Ramos (cell line): ENCODE data around the gene CCDC144A.
"Not testable (repeated sequence)": the region's sequence is repeated elsewhere in the genome, so short reads cannot be mapped to it uniquely, and the experiment has no call there.

Experiments used
- in situ Hi-C: fragments of 300-500 bp; cut with MboI; formaldehyde crosslinking; loops from one replicate; pipeline ENCODE4 v1.14.3; 2022; ENCODE audit warnings: low sequenced_read_pairs; ENCODE audit not compliant: unreplicated experiment

The CCDC144A gene

DNA sequence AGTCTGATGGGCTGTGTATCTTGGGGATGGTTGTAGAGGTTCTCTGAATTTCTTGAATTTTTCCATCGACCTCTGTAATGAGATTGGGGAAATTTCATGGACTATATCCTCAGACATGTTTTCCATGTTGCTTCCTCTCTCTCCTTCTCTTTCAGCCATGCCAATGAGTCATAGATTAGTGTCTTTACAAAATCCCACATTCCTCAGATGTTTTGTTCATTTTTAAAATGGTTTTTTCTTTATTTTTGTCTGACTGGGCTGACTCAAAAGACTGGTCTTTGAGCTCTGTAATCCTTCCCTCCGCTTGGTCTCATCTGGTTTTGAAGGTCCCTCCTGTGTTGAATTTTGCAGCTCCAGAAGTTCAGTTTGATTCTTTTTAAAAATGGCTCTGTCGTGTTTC, 60.5 kb downstream of the CCDC144A start:
- in situ Hi-C loops: not testable (repeated sequence)

DNA sequence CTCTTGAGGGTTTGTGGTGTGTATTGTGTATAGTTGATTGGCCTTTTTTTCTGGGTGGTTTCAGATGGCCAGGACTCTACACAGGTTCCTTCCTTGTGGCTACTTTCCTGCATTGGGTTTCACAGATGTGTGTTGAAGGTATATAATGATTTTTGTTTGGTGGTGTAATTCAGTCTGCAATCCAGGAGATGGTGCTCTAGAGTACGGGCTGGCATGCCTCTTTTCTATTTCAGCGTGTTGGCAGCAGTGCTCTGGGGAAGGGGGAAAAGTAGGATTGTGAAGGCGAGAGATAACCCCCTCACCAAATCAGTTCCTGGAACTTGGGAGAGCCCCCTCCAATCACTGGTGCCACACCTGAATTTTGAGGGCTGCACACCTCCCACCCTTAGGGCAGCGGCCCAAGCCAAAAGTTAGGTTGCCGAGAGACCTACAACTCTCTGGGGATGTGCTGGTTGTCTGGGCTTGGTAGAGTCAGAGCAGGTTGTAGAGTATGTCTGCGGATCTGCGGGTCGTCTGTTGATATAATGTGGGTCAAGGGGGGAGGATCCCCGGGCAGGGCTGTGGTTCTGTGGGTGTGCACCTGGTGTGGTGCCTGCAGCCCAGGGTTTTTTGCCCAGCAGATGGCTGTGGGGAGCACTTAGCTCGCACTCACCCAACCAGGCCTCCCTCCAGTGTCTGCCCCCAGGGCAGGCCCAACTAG, 61.3 kb downstream of the CCDC144A start:
- in situ Hi-C loops: not testable (repeated sequence)

DNA sequence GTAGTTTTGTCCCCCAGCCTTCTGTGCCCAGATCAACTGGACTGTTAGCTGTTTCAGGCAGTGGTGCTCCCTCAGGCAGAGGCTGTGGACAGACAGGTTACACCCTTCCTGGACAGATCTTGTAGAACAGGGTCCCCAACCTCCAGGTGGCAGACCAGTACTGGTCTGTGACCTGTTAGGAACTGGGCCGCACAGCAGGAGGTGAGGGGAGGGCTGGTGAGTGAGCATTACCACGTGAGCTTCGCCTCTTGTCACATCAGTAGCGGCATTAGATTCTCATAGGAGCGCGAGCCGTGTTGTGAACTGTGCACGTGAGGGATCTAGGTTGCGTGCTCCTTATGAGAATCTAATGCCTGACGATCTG, 61.9 kb downstream of the CCDC144A start:
- in situ Hi-C loops: not testable (repeated sequence)

DNA sequence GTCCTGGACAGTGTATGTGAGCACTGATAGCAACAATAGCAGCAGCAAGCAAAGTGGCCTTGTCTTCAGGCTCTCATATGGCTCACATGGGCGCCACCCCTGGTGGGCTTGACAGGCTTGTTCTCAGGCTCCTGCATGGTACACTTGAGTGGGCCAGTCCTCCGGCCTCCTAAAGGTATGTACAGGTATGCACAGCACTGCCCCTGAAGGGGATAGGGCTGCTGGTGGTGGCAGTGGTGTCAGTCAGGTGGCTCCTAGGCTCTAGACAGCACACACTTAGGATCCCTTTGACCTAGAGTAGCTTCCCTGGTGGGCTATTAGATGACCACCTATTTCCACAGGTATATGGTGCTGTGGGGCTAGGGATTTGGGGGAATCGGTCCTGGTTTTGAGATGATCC, 67.5 kb downstream of the CCDC144A start:
- in situ Hi-C loops: not testable (repeated sequence)

DNA sequence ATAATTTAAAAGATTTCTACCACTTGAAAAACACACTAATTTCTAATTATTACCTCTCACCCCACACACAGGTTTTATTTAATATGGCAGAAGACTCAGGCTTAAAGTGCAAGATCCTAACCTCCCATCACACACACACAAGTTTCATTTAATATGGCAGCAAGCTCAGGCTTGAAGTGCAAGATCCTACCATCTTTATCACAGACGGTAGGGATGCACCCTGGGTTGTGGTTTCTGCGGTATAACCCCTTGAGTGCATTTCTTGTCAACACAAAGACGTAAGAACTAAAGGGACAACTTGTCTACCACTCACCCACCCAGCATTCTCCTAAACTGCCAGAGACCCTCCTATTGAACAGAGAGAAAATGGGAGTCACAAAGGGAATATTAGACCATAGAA, 68.1 kb downstream of the CCDC144A start:
- in situ Hi-C loops: not testable (repeated sequence)

DNA sequence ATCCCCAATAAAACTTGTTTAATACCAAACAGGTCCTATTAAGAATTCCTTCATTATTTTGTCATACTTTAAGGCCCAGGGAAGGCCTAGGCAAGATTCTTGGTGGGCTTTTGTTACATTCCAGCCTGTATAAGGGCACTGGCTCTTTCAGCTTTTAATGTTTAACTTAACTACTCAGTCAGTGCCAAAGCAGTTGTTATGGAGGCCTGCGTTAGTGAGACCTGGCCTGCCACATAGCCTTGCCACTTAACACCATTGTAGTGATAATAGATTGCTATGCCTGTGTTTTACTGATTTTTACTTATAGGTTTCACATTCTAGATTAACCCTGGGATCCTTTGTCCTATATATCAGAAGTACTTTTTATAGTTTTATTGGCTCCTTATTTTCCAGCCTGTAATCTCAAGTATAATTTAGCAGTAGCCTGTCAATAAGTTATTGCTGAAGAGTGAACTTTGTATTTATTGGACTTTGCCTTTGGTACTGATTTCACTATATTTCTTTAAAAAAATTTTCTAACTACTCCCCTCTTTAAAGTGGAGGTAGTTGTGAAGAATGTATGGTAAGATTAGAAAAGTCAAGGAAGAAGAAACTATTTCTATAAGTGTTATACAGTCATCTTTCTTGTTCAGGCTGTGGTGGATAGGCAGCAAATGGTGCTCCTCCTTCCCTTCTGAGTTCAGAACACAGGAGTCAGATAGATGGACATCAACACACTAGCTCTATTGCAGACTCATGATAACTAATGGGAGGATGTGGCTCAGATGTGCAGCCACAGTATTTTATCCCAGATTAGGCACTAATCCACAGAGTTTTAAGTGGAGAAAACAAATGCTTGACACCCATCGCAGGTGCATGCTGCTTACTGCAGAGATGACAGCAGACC, 78.5 kb downstream of the CCDC144A start:
- in situ Hi-C loops: not testable (repeated sequence)

DNA sequence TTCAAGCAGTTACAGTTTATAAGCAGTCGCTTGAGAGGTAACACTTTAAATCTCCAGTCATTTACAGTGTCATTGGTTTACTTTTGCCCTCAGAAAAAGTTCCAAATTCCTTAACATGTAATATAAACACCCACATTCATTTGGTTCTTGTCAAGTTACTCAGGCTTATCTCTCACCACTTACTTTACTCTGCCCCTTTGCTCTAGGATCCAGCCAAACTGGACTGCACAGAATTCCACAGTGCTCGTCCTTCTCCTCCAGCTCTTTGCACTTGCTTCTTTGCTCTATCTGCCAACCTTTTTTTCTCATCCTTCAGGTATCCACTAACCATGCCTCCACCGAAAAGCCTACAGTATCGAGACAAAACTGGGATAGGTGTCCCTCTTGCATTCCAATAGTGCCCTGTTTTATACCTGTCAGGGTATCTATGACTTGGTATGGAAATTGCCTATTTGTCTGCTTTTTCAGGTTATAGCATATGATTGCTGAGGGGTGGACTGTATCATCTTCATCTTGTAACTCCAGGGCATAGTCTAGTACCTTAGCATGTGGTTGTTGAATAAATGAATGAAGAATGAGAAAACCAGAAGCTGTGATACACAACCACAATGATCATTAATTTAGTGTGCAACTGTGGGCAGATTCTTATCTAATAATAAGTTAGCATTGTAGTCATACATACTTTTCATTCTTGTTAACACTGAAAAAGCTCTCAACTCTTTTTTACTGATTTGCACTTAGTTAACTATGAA, 82.5 kb downstream of the CCDC144A start:
- in situ Hi-C loops: not testable (repeated sequence)

DNA sequence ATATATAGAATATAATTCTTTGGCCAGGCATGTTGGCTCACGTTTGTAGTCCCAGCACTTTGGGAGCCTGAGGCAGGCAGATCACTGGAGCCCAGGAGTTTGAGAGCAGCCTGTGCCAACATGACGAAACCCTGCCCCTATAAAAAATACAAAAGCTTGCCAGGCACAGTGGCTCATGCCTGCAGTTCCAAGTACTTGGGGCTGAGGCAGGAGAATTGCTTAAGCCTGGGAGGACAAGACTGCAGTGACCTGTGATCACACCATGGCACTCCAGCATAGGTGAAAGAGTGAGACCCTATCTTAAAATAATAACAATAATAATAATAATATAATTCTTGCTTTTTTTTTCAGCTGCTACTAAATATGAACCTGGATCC, 83.1 kb downstream of the CCDC144A start:
- in situ Hi-C loops: not testable (repeated sequence)

DNA sequence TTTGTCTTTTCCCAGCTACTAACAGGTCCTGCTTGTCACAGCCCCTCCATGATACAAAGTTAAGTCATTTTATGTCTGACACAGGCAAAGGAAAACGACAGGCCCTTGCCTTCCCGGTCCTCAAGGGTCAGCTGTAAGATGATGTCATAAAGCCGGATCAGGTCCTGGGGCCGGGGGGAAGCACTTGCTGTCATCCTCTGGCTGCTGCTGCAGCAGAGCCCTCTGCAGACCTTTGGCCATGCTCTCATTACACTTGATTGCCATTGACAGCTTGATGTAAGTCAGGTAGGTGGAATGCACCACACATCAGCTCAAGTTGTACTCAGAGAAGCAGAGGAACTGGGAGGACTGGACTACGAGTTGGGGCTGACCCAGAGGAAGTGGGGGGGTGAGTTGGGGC, 97.8 kb downstream of the CCDC144A start:
- in situ Hi-C loops: not testable (repeated sequence)

DNA sequence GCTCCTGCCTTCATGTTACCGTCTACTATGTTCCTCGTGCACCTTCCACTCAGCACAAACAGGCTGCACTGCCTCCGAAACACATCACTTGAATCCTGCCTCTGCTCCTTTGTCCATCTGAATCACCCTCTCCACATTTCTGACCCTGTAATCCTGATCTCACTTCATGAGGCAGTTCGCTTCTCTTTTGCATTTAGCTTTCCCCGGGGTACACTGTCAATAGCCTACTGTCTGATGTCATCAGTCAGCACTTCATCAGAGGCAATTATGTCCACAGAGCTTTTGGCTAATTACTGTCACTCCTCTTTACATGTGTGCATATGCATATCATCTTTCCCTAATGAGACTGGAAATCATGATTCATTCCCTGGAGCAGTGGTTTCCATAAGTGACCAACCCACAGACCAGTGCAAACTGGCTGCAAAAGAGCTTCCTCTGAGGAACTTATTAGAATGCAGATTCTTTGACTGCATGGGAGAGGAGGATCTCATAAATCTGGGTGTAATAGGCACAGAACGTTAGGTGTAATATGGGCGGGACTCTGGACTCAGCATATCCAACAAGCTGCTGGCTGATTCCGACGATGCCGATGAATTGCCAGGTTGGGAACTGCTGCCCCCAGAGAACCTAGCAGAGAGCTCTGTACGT, 99.0 kb downstream of the CCDC144A start:
- in situ Hi-C loops: not testable (repeated sequence)

DNA sequence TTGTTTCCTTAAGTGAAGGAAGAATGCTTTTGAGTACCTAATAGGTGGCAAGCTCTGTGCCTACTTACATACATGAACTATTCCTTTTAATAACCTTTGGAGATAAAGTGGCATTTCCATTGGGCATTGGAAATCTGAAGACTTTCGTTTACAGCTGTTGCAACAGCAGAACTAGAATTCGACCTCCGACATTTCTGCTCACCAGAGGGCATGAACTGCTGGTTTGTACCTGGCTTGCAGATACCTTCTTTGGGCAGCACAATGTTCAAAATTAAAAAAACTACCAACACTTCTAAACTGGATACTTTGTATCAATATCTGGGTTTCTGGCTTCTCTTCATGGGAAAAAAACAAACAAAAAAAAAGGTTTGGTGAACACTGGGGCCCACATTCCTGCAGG, 99.6 kb downstream of the CCDC144A start:
- in situ Hi-C loops: not testable (repeated sequence)

DNA sequence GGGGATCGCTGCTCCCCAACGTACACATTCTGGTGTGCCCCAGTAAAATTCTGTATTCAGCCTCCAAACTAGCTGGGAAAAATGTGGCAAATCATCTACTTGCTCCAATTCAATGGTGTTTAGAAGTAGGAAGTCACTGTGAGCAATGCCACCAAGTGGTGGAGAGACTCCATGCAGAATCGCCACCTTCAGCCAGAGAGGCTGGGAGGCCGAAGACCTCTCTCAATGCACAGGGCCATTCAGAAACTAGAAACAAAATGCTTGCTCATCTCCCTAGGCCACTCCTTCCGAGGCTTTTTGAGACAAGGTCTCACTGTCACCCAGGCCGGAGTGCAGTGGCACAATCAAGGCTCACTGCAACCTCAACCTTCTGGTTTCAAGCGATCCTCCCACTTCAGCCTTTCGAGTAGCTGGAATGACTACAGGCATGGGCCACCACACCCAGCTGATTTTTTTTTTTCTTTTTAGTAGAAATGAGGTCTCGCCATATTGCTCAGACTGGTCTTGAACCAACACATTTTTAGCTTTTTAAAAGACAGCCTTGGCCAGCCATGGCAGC, 100.4 kb downstream of the CCDC144A start:
- in situ Hi-C loops: not testable (repeated sequence)

DNA sequence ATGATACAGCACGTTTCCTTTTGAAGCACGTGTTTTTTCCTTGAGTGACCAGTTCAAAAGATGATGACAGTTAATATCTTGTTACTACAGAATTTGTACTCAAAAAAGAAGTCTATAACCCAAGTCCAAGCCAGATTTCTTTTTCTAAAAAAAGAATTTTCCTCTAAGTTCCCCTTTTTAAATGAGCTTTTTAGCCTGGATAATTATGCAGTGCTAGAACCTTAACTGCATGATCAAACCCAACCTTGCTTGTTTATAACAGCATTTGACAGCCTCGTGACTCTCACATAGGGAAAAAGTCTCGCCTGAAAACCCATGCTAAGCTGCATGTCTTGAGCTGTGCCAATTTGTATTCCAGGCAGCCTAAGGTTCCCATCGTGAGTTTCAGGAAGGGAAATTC, 104.2 kb downstream of the CCDC144A start:
- in situ Hi-C loops: not testable (repeated sequence)

DNA sequence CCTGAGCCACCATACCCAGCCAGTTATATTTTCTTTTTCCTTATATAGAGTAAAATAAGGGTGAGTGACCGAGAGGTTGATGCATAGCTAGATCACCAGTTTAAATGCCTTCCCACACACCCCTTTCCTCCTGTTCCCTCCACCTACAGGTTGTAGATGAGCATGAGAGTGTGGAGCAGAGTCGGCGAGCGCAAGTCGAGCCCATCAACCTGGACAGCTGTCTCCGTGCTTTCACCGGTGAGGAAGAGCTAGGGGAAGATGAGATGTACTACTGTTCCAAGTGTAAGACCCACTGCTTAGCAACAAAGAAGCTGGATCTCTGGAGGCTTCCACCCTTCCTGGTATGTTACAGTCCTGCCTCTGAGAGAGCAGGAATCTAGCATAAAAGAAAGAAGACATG, 105.9 kb downstream of the CCDC144A start:
- in situ Hi-C loops: not testable (repeated sequence)

DNA sequence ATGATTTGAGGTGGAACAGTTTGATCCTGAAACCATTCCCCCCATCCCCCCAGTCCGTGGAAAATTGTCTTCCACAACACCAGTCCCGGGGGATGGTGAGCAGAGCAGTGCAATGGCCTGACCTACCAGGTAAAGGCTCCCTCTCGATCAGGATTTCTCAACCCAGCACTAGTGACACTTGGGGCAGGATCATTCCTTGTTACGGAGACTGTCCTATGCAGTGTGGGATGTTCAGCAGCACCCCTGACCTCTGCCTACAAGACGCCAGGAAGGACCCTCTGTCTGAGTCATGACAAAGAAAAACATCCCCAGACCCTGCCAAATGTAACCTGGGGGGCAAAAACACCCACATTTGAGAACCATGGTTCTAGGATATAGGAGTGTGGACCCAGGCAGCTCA, 114.8 kb downstream of the CCDC144A start:
- in situ Hi-C loops: loop anchor here (25.0 kb wide), 1 partner anchor 1557 kb away; the partner anchor contains the start of gene SHMT1

DNA sequence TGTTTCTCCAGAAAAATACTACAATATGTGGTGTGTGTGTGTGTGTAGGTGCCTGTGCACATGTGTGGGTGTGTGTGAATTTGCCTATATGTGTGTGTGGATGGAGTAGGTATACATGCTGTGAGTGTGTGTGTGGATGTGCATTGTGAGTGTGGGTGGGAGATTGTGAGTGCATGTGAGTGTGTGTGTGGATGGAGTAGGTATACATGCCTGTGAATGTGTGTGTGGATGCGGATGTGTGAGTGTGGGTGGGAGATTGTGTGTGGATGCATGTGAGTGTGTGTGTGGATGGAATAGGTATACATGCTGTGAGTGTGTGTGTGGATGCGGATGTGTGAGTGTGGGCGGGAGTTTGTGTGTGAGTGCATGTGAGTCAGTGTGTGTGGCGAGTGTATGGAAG, 116.6 kb downstream of the CCDC144A start:
- in situ Hi-C loops: loop anchor here (25.0 kb wide), 1 partner anchor 1556 kb away; the partner anchor contains the start of gene SHMT1

DNA sequence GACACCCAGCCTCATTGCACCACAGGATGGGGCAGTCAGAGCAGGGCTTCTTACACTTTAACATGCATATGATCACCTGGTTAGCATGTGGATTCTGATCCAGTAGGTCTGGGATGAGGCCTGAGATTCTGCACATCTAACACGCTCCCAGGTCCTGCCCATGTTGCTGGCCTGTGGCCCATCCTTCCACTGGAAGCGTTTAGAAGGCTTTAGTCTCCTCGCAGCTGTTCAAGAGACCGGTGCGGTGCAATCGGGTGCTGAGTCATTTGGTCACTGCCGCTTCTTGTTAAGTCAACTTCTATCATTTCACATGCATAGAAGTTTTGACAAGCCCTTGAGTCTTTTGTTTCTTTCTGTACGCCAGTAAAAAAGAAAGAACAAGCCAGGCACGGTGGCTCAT, 117.6 kb downstream of the CCDC144A start:
- in situ Hi-C loops: loop anchor here (25.0 kb wide), 1 partner anchor 1555 kb away; the partner anchor contains the start of gene SHMT1

DNA sequence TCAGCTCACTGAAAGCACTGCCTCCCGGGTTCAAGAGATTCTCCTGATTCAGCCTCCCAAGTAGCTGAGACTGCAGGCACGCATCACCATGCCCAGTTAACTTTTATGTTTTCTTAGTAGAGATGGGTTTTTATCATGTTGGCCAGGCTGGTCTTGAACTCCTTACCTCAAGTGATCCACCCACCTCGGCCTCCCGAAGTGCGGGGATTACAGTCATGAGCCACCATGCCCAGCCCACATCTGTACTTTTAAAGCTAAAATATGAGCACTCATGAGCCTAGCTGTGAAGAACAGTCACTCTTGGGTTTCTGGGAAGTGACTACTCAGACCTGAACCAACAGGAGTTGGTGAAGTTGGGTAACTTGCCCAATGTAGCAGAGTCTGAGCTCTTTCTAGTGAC, 120.2 kb downstream of the CCDC144A start:
- in situ Hi-C loops: loop anchor here (25.0 kb wide), 1 partner anchor 1552 kb away; the partner anchor contains the start of gene SHMT1

DNA sequence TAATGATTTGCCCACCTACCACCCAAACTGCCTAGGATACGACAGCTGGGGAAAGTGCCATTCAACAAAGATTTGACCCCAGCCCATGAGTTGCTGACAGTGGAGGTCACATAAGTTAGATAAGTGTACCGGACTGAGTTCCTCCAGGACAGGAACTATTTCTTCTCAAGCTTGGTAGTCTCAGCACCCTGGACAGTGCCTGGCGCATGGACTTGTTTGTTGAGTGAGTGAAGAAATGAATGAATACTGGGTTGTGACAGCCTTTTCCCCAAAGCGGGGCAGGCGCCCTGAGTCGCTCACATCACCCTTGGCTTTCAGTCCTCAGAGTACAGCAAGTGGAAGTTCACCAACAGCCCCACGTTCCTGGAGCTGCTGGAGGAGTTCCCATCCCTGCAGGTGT, 122.1 kb downstream of the CCDC144A start:
- in situ Hi-C loops: loop anchor here (25.0 kb wide), 1 partner anchor 1550 kb away; the partner anchor contains the start of gene SHMT1

DNA sequence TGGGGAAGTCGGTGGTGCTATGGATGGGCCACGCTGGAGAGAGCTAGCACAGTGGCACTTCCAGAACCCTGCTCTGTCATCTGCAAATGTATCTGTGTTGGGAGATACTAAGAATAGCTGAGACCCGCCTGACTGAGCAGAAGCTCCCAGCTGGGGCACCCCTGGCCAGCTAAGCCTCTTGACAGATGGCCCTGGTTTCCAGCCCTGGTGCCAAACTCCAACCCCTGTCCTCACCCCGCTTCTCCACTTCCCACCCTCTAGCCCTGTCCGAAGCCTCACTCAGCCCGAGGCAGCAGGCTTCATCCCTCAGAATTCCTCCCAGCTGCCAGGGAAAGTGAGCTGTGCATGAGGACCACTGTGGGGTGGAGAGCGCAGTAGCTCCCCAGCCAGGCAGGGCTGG, 124.4 kb downstream of the CCDC144A start:
- in situ Hi-C loops: loop anchor here (25.0 kb wide), 1 partner anchor 1548 kb away; the partner anchor contains the start of gene SHMT1
